GM12878 (cell line): ENCODE results near the gene AEN.

Experiments
- CEBPB ChIP-seq, 2 experiments: fragments of 150-350 bp in 1 of 2; IDR thresholded peaks; 2 replicates each; pipeline ENCODE4 v1.6.1; 2012 to 2014; ENCODE audit warnings: low read depth in 2 of 2, low read length in 2 of 2, borderline replicate concordance in 1 of 2, inconsistent platforms in 1 of 2
- CREB1 ChIP-seq: IDR thresholded peaks from 2 replicates; pipeline ENCODE4 v1.6.1; 2012; ENCODE audit warnings: low read depth, mild to moderate bottlenecking, inconsistent platforms
- EZH2 ChIP-seq: IDR thresholded peaks from 2 replicates; pipeline ENCODE4 v1.6.1; 2012; ENCODE audit warnings: low read depth, mild to moderate bottlenecking, control low read depth, inconsistent platforms, low read length, borderline replicate concordance; ENCODE audit not compliant: control insufficient read depth
- FOS ChIP-seq: IDR thresholded peaks from 3 replicates; pipeline ENCODE4 v1.6.1; 2011; ENCODE audit warnings: borderline replicate concordance; ENCODE audit not compliant: insufficient read length; ENCODE audit errors: extremely low read depth
- JUNB ChIP-seq: IDR thresholded peaks from 2 replicates; pipeline ENCODE4 v1.6.1; 2016; ENCODE audit warnings: antibody characterized with exemption, mild to moderate bottlenecking
- MXI1 ChIP-seq: fragments of 150-350 bp; IDR thresholded peaks from 2 replicates; pipeline ENCODE4 v1.6.1; 2011; ENCODE audit warnings: low read depth, mild to moderate bottlenecking, inconsistent platforms, low read length, improper control_type of control experiment
- POLR2A ChIP-seq: IDR thresholded peaks from 2 replicates; pipeline ENCODE4 v1.6.1; 2011; ENCODE audit warnings: low read depth, mild to moderate bottlenecking, low read length
- SKIL ChIP-seq: fragments of 450-650 bp; IDR thresholded peaks from 2 replicates; pipeline ENCODE4 v1.6.1; 2017; ENCODE audit warnings: mild to moderate bottlenecking, low read depth, inconsistent platforms; ENCODE audit not compliant: poor library complexity, severe bottlenecking
- SREBF1 ChIP-seq: IDR thresholded peaks from 2 replicates; pipeline ENCODE4 v1.6.1; 2012; ENCODE audit warnings: mild to moderate bottlenecking, low read length
- ZNF24 ChIP-seq: fragments of 450-650 bp; IDR thresholded peaks from 2 replicates; pipeline ENCODE4 v1.6.1; 2017; ENCODE audit warnings: antibody characterized with exemption, mild to moderate bottlenecking

DNA sequence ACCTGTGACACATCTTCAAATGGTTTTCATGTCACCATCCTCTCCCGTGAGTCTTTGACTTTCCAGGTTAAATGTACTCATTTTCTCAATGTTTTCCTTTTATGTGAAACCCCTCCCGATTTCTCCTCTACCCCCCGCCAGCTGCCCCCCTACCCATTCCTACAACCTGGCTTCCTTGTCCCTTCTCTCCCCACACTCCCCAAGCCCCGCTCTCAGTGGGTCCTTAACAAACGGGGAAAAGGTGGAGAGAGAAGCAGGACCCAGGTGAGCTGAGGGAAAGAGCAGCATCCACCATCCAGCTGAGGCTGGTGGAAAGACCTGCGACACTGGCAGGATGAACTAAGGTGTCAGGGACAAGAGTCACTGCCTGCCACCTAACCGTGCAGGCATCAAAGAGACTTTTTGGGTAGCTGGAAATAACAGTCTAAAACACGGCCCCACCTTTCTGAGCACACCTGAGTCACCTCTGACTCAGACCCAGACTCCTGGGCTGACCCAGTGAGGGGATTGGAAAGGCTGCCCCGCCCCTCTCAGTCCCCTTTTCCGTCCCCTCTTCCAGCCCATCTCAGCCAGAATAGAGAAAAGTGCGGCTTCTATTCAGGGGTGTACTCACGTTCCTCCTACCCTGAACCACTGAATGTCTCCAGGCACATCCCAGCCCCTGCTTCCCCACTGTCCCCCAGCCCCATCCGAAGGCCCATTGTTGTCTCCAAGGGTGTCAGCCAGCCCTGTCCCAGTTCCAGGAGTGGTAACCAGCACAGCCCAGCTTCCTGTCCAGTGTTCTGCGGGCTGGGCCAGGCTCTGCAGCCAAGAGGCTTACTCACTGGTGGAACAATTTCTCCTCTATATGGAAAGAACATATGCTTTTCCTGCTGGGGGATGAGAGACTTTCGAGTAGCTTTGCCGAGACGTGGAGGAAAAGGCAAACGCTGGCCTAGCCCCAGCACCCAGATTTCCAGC is 38.1 kb downstream of the AEN start:
- TF ChIP-seq SREBF1 (no peak), CEBPB (IDR thresholded peaks at IDR 0.05; ENCODE audit: borderline replicate concordance in 1 of 2, low read depth in 2 of 2, low read length in 2 of 2) (no peak), CREB1 (no peak), SKIL (no peak), MXI1 (no peak), EZH2 (no peak), POLR2A (no peak; the same call in 1 of the 2 replicates), FOS (no peak), JUNB (no peak), ZNF24 (no peak)
